Thyroid gland (tissue), 4 donors: ENCODE data around the gene CATSPERZ. TPM values are rescaled to one million over a fixed set of nuclear protein-coding genes. Genes with fewer than 3 reads are reported as not detected.

Experiments used
- DNase-seq, 2 donors: peaks; one replicate each; pipeline ENCODE4 v3.0.0-alpha.2; 2019
- H3K27ac ChIP-seq, 3 donors: fragments of 200-600 bp; sonication (generic); 1 replicate in 2 of 3; 2 replicates in 1 of 3; pipeline ENCODE4 v1.5.1; 2016 to 2019; ENCODE audit warnings: mild to moderate bottlenecking in 1 of 3, moderate library complexity in 1 of 3
- H3K27me3 ChIP-seq: fragments of 200-600 bp; sonication (generic); one replicate; pipeline ENCODE4 v1.5.1; 2019
- H3K36me3 ChIP-seq, 2 donors: fragments of 200-600 bp; sonication (generic); one replicate each; pipeline ENCODE4 v1.5.1; 2016 to 2019
- H3K4me1 ChIP-seq, 2 donors: fragments of 200-600 bp; sonication (generic); one replicate each; pipeline ENCODE4 v1.5.1; 2017 to 2019
- H3K4me3 ChIP-seq, 3 donors: fragments of 200-600 bp; sonication (generic); replicated peaks in 1 of 3; 1 replicate in 2 of 3; 2 replicates in 1 of 3; pipeline ENCODE4 v1.5.1; 2016; ENCODE audit warnings: mild to moderate bottlenecking in 1 of 3
- H3K9me3 ChIP-seq: fragments of 200-600 bp; sonication (generic); one replicate; pipeline ENCODE4 v1.5.1; 2017
- CTCF ChIP-seq, 6 experiments: fragments of 200-600 bp in 3 of 6; fragments of 450-650 bp in 3 of 6; sonication (generic) in 3 of 6; IDR thresholded peaks; one replicate each; pipeline ENCODE4 v1.5.1; 2016 to 2019; ENCODE audit warnings: antibody characterized with exemption in 6 of 6, mild to moderate bottlenecking in 2 of 6, inconsistent platforms in 1 of 6, moderate library complexity in 1 of 6
- POLR2A ChIP-seq, 2 donors: fragments of 450-650 bp; IDR thresholded peaks; one replicate each; pipeline ENCODE4 v1.6.1; 2017; ENCODE audit warnings: antibody characterized with exemption in 2 of 2, mild to moderate bottlenecking in 2 of 2, moderate library complexity in 1 of 2
- WGBS, 2 donors: methylation state at CpG; one replicate each; pipeline ENCODE4 v1.1.5; 2017; 5-methylcytosine and 5-hydroxymethylcytosine counted together
- intact Hi-C: fragments of 100-400 bp; cut with DNase I; formaldehyde crosslinking; loops from one replicate; pipeline ENCODE4 v1.15.1; 2023
- total RNA-seq, 4 donors: library from RNA; depleted of rRNA; stranded (reverse); fragments of >200 nt; gene quantifications; one replicate each; pipeline ENCODE4 v1.2.3, GENCODE V29; 2016

CATSPERZ gene
- total RNA-seq, 4 donors from 2014 or later, result 1.0 to 3.1 TPM; not detected in 2

- WGBS, 2 donors, result 95 to 98% methylated on average over 29 to 30 of the region's 35 CpGs
- Histone ChIP-seq H3K4me3 (no peak overlapping the region), H3K27me3 (no peaks in the 10 kb centered on the region), H3K9me3 (no peaks in the 10 kb centered on the region), H3K36me3 (peaks cover 12 to 20% of the 10 kb centered on the region in 2 donors), H3K27ac (no peak overlapping the region), H3K4me1 (peaks cover 22 to 25% of the 10 kb centered on the region in 2 donors)
- no peak for DNase-seq
- TF ChIP-seq CTCF (IDR thresholded peaks at IDR 0.05), result no peak
- no peak for TF ChIP-seq POLR2A (IDR thresholded peaks at IDR 0.05)
- intact Hi-C loops, result no loop called here
Measured at GRCh38 chr11:64255135-64256128, 44.7 kb upstream of the CATSPERZ start.

- no peak overlapping the region for H3K27ac ChIP-seq
- DNase-seq, result no peak
- 90% methylated on average over 12 of the region's 15 CpGs; no CpG with 5 or more reads in 1 of the 2 donors for WGBS, 2 donors
Measured at GRCh38 chr11:64256300-64256699, 43.9 kb upstream of the CATSPERZ start.

GRCh38 chr11:64258356-64258755, 41.8 kb upstream of the CATSPERZ start:
- H3K27ac ChIP-seq, result no peak overlapping the region
- TF ChIP-seq CTCF (IDR thresholded peaks at IDR 0.05) (no peak), POLR2A (IDR thresholded peaks at IDR 0.05) (no peak)
- intact Hi-C loops, result no loop called here
- peaks cover 24 to 32% of the 10 kb centered on the region in 2 donors for H3K36me3 ChIP-seq
- peaks cover 0 to under 1% of the 10 kb centered on the region in 2 donors for H3K4me1 ChIP-seq
- no peak for DNase-seq
- no peaks in the 10 kb centered on the region for H3K27me3 ChIP-seq
- no peaks in the 10 kb centered on the region for H3K9me3 ChIP-seq
- H3K4me3 ChIP-seq, result no peak overlapping the region
- 89 to 90% methylated on average over 15 to 24 of the region's 24 CpGs for WGBS, 2 donors

More at GRCh38 chr11:64256300-64256699, 43.9 kb upstream of the CATSPERZ start:
- H3K27me3 ChIP-seq, result no peaks in the 10 kb centered on the region
- TF ChIP-seq CTCF (IDR thresholded peaks at IDR 0.05) (no peak), POLR2A (IDR thresholded peaks at IDR 0.05) (no peak)
- intact Hi-C loops, result no loop called here
- no peaks in the 10 kb centered on the region for H3K9me3 ChIP-seq
- H3K4me3 ChIP-seq, result no peak overlapping the region
- H3K4me1 ChIP-seq, result peaks cover 15 to 18% of the 10 kb centered on the region in 2 donors
- peaks cover 12 to 20% of the 10 kb centered on the region in 2 donors for H3K36me3 ChIP-seq

- Histone ChIP-seq H3K4me1 (no peaks in the 10 kb centered on the region), H3K4me3 (no peak overlapping the region), H3K9me3 (no peaks in the 10 kb centered on the region), H3K27ac (no peak overlapping the region), H3K36me3 (peaks cover 27 to 36% of the 10 kb centered on the region in 2 donors), H3K27me3 (no peaks in the 10 kb centered on the region)
- intact Hi-C loops, result no loop called here
- TF ChIP-seq POLR2A (IDR thresholded peaks at IDR 0.05) (no peak), CTCF (IDR thresholded peaks at IDR 0.05) (no peak)
- no peak for DNase-seq
- 92 to 93% methylated on average over 23 of the region's 32 CpGs for WGBS, 2 donors
Measured at GRCh38 chr11:64258946-64259532, 41.1 kb upstream of the CATSPERZ start.
